ENCODE results near the gene GIPC1. TPM values are rescaled to one million over a fixed set of nuclear protein-coding genes. Genes with fewer than 3 reads are reported as not detected.

Gene GIPC1
- total RNA-seq, 1 experiment from 2014 or later: 103 TPM

- TF ChIP-seq REST (IDR thresholded peaks at IDR 0.05; ENCODE audit: low read depth) (no peak), FOSL1 (IDR thresholded peaks at IDR 0.05; ENCODE audit: low read depth) (no peak), ATF3 (IDR thresholded peaks at IDR 0.05) (no peak), EGR1 (IDR thresholded peaks at IDR 0.05; ENCODE audit: low read depth) (no peak), CBX3 (IDR thresholded peaks at IDR 0.05; ENCODE audit: low read depth) (no peak)
Observed at GRCh38 chr19:14441041-14441938, 54.6 kb downstream of the GIPC1 start (continued).

GRCh38 chr19:14440049-14440448 is 55.9 kb downstream of the GIPC1 start:
- DNase-seq (ENCODE audit: low read depth, low spot score) (no peak), ATAC-seq (no peak)
- H4K20me1 ChIP-seq (ENCODE audit: insufficient read depth): no peaks in the 10 kb centered on the region
- no peaks in the 10 kb centered on the region for H3K27me3 ChIP-seq (ENCODE audit: insufficient read depth, low read length)
- intact Hi-C loops (cut with micrococcal nuclease): no loop called here
- no peak overlapping the region for H3K4me2 ChIP-seq (ENCODE audit: low read length)
- H3K9me2 ChIP-seq (ENCODE audit: insufficient read depth): no peaks in the 10 kb centered on the region
- CTCF ChIA-PET: no interaction called here
- TF ChIP-seq JUND (IDR thresholded peaks at IDR 0.05): no peak
- no peak for TF ChIP-seq ZBTB33 (IDR thresholded peaks at IDR 0.05; ENCODE audit: extremely low read depth, insufficient replicate concordance, low read length)
- no peak for TF ChIP-seq TCF7L2 (IDR thresholded peaks at IDR 0.05; ENCODE audit: borderline replicate concordance, extremely low read depth, insufficient read depth, insufficient read length)
- TF ChIP-seq ZNF274 (IDR thresholded peaks at IDR 0.05; ENCODE audit: low read depth, low read length): no peak
- no peak for TF ChIP-seq CEBPB (IDR thresholded peaks at IDR 0.05; ENCODE audit: low read depth)
- TF ChIP-seq CTCF (IDR thresholded peaks at IDR 0.05 in 2 of 3, conservative IDR thresholded peaks at IDR 0.05 in 1 of 3; ENCODE audit: borderline replicate concordance in 1 of 3, insufficient read depth in 1 of 3, low read depth in 2 of 3, low read length in 2 of 3): no peak
- TF ChIP-seq ATF3 (IDR thresholded peaks at IDR 0.05): no peak
- TF ChIP-seq EZH2 (IDR thresholded peaks at IDR 0.05): no peak
- TF ChIP-seq POLR2AphosphoS5 (IDR thresholded peaks at IDR 0.05; ENCODE audit: low read depth, low read length): no peak
- H3K9me3 ChIP-seq (ENCODE audit: control insufficient read depth in 1 of 2, insufficient read depth in 1 of 2, low read depth in 1 of 2, low read length in 2 of 2): no peaks in the 10 kb centered on the region
- peaks cover 50% of the 10 kb centered on the region for H3K79me2 ChIP-seq (ENCODE audit: insufficient read depth, low read length)
- H3K4me3 ChIP-seq (replicated peaks in 1 of 2; ENCODE audit: low read depth in 1 of 2, low read length in 2 of 2): no peak overlapping the region
- peaks cover 5 to 11% of the 10 kb centered on the region in 2 experiments for H3K4me1 ChIP-seq (ENCODE audit: control insufficient read depth in 1 of 2, insufficient read depth in 2 of 2, low read length in 2 of 2)
- no peak overlapping the region for H3K9ac ChIP-seq (ENCODE audit: low read length)
- H3K36me3 ChIP-seq (ENCODE audit: control insufficient read depth in 1 of 2, insufficient read depth in 2 of 2, low read length in 2 of 2): peaks cover 21 to 26% of the 10 kb centered on the region in 2 experiments
- BruUV-seq (replicated peaks): no TSS peak
- POLR2A ChIA-PET: no interaction called here
- H2AFZ ChIP-seq (ENCODE audit: low read depth, low read length, poor library complexity, severe bottlenecking): no peak overlapping the region
- RAD21 ChIA-PET (ENCODE audit: low non-redundant PET in 1 of 2, low total read pairs in 2 of 2, uncharacterized antibody in 2 of 2, unreplicated experiment in 2 of 2): no interaction called here
- H3K27ac ChIP-seq (ENCODE audit: low read depth, low read length): no peak overlapping the region

All from HCT116 (cell line).